ENCODE data around the gene CRKL.

DNA sequence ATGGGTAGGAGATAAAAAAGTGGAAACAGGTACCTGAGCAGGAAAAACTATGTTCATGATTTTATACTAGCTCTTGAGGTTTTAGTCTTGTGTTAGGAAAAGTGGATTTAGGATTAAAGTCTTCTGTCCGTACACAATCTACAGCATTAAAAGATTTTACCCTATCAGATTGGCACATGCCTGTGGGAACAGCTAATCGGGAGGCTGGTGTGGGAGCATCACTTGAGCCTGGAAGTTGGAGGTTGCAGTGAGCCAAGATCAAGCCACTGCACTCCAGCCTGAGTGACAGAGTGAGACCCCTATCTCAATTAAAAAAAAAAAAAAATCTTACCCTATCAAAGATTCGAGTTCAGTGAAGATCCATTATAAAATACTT lies 12.2 kb upstream of the CRKL start:
- no peak for TF ChIP-seq RXRA (IDR thresholded peaks at IDR 0.05)
- TF ChIP-seq, protein P1, sequence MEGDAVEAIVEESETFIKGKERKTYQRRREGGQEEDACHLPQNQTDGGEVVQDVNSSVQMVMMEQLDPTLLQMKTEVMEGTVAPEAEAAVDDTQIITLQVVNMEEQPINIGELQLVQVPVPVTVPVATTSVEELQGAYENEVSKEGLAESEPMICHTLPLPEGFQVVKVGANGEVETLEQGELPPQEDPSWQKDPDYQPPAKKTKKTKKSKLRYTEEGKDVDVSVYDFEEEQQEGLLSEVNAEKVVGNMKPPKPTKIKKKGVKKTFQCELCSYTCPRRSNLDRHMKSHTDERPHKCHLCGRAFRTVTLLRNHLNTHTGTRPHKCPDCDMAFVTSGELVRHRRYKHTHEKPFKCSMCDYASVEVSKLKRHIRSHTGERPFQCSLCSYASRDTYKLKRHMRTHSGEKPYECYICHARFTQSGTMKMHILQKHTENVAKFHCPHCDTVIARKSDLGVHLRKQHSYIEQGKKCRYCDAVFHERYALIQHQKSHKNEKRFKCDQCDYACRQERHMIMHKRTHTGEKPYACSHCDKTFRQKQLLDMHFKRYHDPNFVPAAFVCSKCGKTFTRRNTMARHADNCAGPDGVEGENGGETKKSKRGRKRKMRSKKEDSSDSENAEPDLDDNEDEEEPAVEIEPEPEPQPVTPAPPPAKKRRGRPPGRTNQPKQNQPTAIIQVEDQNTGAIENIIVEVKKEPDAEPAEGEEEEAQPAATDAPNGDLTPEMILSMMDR (IDR thresholded peaks at IDR 0.05; ENCODE audit: low read depth, low read length, missing input control), result no peak
- no peak for TF ChIP-seq SP1 (IDR thresholded peaks at IDR 0.05)
- no peak for TF ChIP-seq TAF1 (conservative IDR thresholded peaks at IDR 0.05)
- TF ChIP-seq, protein P2, sequence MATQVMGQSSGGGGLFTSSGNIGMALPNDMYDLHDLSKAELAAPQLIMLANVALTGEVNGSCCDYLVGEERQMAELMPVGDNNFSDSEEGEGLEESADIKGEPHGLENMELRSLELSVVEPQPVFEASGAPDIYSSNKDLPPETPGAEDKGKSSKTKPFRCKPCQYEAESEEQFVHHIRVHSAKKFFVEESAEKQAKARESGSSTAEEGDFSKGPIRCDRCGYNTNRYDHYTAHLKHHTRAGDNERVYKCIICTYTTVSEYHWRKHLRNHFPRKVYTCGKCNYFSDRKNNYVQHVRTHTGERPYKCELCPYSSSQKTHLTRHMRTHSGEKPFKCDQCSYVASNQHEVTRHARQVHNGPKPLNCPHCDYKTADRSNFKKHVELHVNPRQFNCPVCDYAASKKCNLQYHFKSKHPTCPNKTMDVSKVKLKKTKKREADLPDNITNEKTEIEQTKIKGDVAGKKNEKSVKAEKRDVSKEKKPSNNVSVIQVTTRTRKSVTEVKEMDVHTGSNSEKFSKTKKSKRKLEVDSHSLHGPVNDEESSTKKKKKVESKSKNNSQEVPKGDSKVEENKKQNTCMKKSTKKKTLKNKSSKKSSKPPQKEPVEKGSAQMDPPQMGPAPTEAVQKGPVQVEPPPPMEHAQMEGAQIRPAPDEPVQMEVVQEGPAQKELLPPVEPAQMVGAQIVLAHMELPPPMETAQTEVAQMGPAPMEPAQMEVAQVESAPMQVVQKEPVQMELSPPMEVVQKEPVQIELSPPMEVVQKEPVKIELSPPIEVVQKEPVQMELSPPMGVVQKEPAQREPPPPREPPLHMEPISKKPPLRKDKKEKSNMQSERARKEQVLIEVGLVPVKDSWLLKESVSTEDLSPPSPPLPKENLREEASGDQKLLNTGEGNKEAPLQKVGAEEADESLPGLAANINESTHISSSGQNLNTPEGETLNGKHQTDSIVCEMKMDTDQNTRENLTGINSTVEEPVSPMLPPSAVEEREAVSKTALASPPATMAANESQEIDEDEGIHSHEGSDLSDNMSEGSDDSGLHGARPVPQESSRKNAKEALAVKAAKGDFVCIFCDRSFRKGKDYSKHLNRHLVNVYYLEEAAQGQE (IDR thresholded peaks at IDR 0.05), result no peak
- no peak for TF ChIP-seq RAD21 (IDR thresholded peaks at IDR 0.05)
- TF ChIP-seq FOXA1 (IDR thresholded peaks at IDR 0.05), result no peak
- TF ChIP-seq MAX (IDR thresholded peaks at IDR 0.05), result no peak
- TF ChIP-seq, protein P3, sequence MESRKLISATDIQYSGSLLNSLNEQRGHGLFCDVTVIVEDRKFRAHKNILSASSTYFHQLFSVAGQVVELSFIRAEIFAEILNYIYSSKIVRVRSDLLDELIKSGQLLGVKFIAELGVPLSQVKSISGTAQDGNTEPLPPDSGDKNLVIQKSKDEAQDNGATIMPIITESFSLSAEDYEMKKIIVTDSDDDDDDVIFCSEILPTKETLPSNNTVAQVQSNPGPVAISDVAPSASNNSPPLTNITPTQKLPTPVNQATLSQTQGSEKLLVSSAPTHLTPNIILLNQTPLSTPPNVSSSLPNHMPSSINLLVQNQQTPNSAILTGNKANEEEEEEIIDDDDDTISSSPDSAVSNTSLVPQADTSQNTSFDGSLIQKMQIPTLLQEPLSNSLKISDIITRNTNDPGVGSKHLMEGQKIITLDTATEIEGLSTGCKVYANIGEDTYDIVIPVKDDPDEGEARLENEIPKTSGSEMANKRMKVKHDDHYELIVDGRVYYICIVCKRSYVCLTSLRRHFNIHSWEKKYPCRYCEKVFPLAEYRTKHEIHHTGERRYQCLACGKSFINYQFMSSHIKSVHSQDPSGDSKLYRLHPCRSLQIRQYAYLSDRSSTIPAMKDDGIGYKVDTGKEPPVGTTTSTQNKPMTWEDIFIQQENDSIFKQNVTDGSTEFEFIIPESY (IDR thresholded peaks at IDR 0.05), result peak; percentile 2
- no peak for TF ChIP-seq YY1 (IDR thresholded peaks at IDR 0.05)

Data from liver (tissue), 3 donors.